Upper lobe of left lung (tissue), 6 donors: ENCODE results near the gene SUSD6. TPM values are rescaled to one million over a fixed set of nuclear protein-coding genes. Genes with fewer than 3 reads are reported as not detected.

ENCODE experiments used
- ATAC-seq, 2 donors: fragments of 200-7000 bp; cut with Tn5 transposase; one replicate each; pipeline ENCODE4 v1.9.1; 2022; ENCODE audit warnings: mild to moderate bottlenecking in 2 of 2, moderate library complexity in 2 of 2; ENCODE audit not compliant: low FRiP score in 2 of 2
- DNase-seq, 2 donors: peaks; one replicate each; pipeline ENCODE4 v3.0.0-alpha.2; 2019 to 2020
- H3K27ac ChIP-seq, 4 donors: fragments of 200-600 bp; sonication (generic); one replicate each; pipeline ENCODE4 v1.5.1; 2016 to 2019
- H3K27me3 ChIP-seq, 4 donors: fragments of 200-600 bp; sonication (generic); one replicate each; pipeline ENCODE4 v1.5.1; 2017 to 2019
- H3K36me3 ChIP-seq, 4 donors: fragments of 200-600 bp; sonication (generic); one replicate each; pipeline ENCODE4 v1.5.1; 2016 to 2019
- H3K4me1 ChIP-seq, 4 donors: fragments of 200-600 bp; sonication (generic); one replicate each; pipeline ENCODE4 v1.5.1; 2018 to 2019
- H3K4me3 ChIP-seq, 4 donors: fragments of 200-600 bp; sonication (generic); one replicate each; pipeline ENCODE4 v1.5.1; 2017 to 2019; ENCODE audit warnings: mild to moderate bottlenecking in 2 of 4, moderate library complexity in 1 of 4
- H3K9me3 ChIP-seq, 4 donors: fragments of 200-600 bp; sonication (generic); one replicate each; pipeline ENCODE4 v1.5.1; 2018 to 2019
- EP300 ChIP-seq, 4 donors: sonication (generic); formaldehyde crosslinking; IDR thresholded peaks; one replicate each; pipeline ENCODE4 v1.5.1; 2017; ENCODE audit warnings: antibody characterized with exemption in 4 of 4, control low read depth in 2 of 4
- POLR2A ChIP-seq, 4 donors: fragments of 450-650 bp; IDR thresholded peaks; one replicate each; pipeline ENCODE4 v1.5.1; 2016 to 2017; ENCODE audit warnings: antibody characterized with exemption in 4 of 4, mild to moderate bottlenecking in 2 of 4
- POLR2AphosphoS5 ChIP-seq, 2 donors: sonication (generic); formaldehyde crosslinking; IDR thresholded peaks; one replicate each; pipeline ENCODE4 v1.5.1; 2017; ENCODE audit warnings: antibody characterized with exemption in 2 of 2
- WGBS, 2 donors: methylation state at CpG; one replicate each; pipeline ENCODE4 v1.1.5; 2017 to 2018; 5-methylcytosine and 5-hydroxymethylcytosine counted together
- total RNA-seq, 6 donors: library from RNA; depleted of rRNA in 4 of 6; stranded (reverse); fragments of >200 nt in 4 of 6; gene quantifications; one replicate each; pipeline versions ENCODE4 v1.1.0 to v1.2.1, GENCODE V29; 2016 to 2021
- TF ChIP-seq, protein P1 (sequence below), 6 experiments: fragments of 450-650 bp in 4 of 6; fragments of 200-600 bp in 2 of 6; sonication (generic) in 2 of 6; IDR thresholded peaks; one replicate each; pipeline ENCODE4 v1.5.1; 2016 to 2019; ENCODE audit warnings: antibody characterized with exemption in 6 of 6
- donor health status: DM: no; HTN: no; CAD: no; lungs with moderate emphysema.
- donor health status: DM: no; HTN: yes; CAD: no; lungs with severe emphysema.

The SUSD6 gene
- total RNA-seq, 6 donors from 2014 or later: 63.4 to 90.4 (median 81.6) TPM

DNA sequence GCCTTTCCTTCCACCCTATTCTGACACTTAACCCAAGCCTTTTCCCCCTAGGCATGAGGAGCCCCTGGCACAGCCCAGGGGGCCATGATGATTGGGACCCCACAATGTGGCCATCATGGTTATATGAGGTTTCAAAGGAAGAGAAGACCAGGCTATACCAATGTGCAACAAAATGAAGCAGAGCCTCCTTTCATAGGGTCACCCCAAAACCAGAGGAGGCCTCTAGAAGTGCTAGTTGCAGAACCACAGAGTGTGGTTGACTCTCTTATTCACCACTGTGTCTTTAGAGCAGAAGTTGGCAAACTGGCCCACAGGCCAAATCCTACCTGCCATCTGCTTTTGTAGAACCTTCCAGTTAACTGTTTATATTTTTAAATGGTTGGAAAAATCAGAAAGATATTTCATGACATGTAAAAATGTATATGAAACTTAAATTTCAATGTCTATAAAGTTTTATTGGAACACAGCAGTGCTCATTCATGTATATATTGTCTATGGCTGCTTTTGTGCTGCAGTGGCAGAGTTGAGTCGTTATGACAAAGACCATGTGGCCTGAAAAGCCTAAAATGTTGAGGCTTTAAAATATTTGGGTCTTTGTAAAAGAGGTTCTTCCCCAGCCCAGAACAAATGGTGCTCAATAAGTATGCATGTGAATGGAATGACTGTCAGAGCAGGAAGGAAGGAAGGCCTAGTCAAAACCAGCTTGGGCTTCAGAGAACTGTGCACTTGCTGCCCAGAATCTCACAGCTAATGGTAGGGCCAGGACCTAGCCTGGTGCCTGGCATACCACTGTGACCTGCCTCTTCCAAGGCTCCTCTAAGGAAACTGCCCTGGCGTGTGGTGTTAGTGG lies 49.2 kb downstream of the SUSD6 start:
- peaks cover 63 to 100% (median 78%) of the 10 kb centered on the region in 4 donors for H3K4me1 ChIP-seq
- no peak overlapping the region for H3K4me3 ChIP-seq
- DNase-seq (no peak), ATAC-seq (no peak)
- H3K36me3 ChIP-seq: peaks cover 0 to 21% (median 2%) of the 10 kb centered on the region in 4 donors
- H3K27ac ChIP-seq: peak overlapping the region in 3 of 4 donors; percentile 75 to 80 (median 77)
- 79 to 80% methylated on average over 2 of the region's 2 CpGs for WGBS, 2 donors
- TF ChIP-seq EP300 (IDR thresholded peaks at IDR 0.05): no peak
- H3K27me3 ChIP-seq: no peaks in the 10 kb centered on the region
- H3K9me3 ChIP-seq: no peaks in the 10 kb centered on the region

GRCh38 chr14:69661194-69661537 lies 49.8 kb downstream of the SUSD6 start:
- H3K4me1 ChIP-seq: peaks cover 69 to 100% (median 78%) of the 10 kb centered on the region in 4 donors
- H3K27me3 ChIP-seq: no peaks in the 10 kb centered on the region
- H3K27ac ChIP-seq: peak overlapping the region; percentile 3 to 80 (median 40)
- H3K9me3 ChIP-seq: no peaks in the 10 kb centered on the region
- ATAC-seq (no peak), DNase-seq (no peak)
- no peak overlapping the region for H3K4me3 ChIP-seq
- TF ChIP-seq EP300 (IDR thresholded peaks at IDR 0.05) (no peak), POLR2AphosphoS5 (IDR thresholded peaks at IDR 0.05) (no peak), POLR2A (IDR thresholded peaks at IDR 0.05) (no peak)
- TF ChIP-seq, protein P1, sequence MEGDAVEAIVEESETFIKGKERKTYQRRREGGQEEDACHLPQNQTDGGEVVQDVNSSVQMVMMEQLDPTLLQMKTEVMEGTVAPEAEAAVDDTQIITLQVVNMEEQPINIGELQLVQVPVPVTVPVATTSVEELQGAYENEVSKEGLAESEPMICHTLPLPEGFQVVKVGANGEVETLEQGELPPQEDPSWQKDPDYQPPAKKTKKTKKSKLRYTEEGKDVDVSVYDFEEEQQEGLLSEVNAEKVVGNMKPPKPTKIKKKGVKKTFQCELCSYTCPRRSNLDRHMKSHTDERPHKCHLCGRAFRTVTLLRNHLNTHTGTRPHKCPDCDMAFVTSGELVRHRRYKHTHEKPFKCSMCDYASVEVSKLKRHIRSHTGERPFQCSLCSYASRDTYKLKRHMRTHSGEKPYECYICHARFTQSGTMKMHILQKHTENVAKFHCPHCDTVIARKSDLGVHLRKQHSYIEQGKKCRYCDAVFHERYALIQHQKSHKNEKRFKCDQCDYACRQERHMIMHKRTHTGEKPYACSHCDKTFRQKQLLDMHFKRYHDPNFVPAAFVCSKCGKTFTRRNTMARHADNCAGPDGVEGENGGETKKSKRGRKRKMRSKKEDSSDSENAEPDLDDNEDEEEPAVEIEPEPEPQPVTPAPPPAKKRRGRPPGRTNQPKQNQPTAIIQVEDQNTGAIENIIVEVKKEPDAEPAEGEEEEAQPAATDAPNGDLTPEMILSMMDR (IDR thresholded peaks at IDR 0.05): no peak
- peaks cover 0 to 21% (median 2%) of the 10 kb centered on the region in 4 donors for H3K36me3 ChIP-seq
- WGBS, 2 donors: 70 to 81% methylated on average over 1 of the region's 1 CpG

DNA sequence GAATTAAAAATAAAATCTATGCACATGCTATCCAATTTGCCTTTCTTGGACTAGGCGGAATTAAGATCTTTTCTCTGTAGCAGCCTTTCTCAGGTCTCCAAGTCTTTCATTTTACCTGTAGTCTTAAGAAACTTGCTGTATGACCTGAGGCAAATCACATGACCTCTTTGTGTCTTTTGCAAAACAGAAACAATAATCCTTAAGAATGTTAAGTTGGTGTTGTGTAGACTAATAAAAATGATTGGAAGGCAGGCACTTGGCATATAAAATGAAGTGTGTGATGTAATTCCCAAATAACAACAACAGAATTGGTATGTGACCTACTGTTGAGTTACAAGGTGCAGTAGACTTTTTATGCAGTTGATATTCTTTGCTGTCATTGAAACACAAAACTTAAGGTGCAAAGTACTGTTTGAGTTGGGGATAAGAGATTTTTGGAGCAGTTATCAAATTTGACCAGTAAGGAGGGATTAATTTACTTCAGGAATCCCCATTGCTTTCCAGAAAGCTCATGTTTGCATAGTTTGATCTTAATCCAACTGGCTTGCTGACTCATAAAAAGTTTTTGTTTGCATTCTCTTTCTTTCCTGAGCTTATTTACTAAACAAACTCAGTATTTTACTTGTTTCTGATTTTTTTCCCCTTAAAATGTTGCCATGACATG lies 51.4 kb downstream of the SUSD6 start:
- Histone ChIP-seq H3K36me3 (peaks cover 0 to 21% (median 2%) of the 10 kb centered on the region in 4 donors), H3K27me3 (no peaks in the 10 kb centered on the region), H3K27ac (peak overlapping the region; percentile 41 to 80 (median 72)), H3K4me3 (no peak overlapping the region), H3K9me3 (no peaks in the 10 kb centered on the region), H3K4me1 (peaks cover 78 to 98% (median 86%) of the 10 kb centered on the region in 4 donors)
- ATAC-seq (no peak), DNase-seq (no peak)
- TF ChIP-seq POLR2A (IDR thresholded peaks at IDR 0.05) (no peak), EP300 (IDR thresholded peaks at IDR 0.05) (no peak), POLR2AphosphoS5 (IDR thresholded peaks at IDR 0.05) (no peak)
- TF ChIP-seq, protein P1 (IDR thresholded peaks at IDR 0.05): no peak
- 88 to 93% methylated on average over 1 of the region's 1 CpG for WGBS, 2 donors

DNA sequence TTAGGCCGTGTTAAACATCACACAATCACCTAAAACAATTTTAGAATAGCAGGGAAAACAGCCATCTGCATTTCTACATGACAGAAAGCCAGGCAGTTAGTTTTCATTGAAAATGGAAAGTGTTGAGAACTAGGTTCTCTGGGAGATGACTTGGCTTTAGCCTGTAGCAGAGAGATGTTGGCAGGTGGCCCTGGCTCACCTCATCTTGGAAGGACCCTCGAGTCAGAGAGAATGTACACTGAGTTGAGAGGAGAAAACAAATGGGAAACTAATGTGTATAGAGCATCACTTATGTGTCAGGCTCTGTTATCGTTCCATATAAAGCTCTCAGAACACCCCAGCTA lies 51.9 kb downstream of the SUSD6 start:
- DNase-seq: peak in 1 of 2 donors; percentile 53
- Histone ChIP-seq H3K4me3 (no peak overlapping the region), H3K9me3 (no peaks in the 10 kb centered on the region), H3K36me3 (peaks cover 0 to 21% (median 2%) of the 10 kb centered on the region in 4 donors), H3K27me3 (no peaks in the 10 kb centered on the region), H3K27ac (peak overlapping the region; percentile 41 to 80 (median 72)), H3K4me1 (peaks cover 76 to 98% (median 84%) of the 10 kb centered on the region in 4 donors)
- ATAC-seq: peak in 1 of 2 donors; percentile 21
- 51 to 52% methylated on average over 3 of the region's 3 CpGs for WGBS, 2 donors
- TF ChIP-seq POLR2AphosphoS5 (IDR thresholded peaks at IDR 0.05): no peak
- TF ChIP-seq, protein P1 (IDR thresholded peaks at IDR 0.05): no peak

- Histone ChIP-seq H3K27ac (peak overlapping the region; percentile 41 to 80 (median 72)), H3K4me3 (no peak overlapping the region), H3K27me3 (no peaks in the 10 kb centered on the region), H3K36me3 (peaks cover 0 to 15% (median 2%) of the 10 kb centered on the region in 4 donors), H3K4me1 (peaks cover 71 to 92% (median 79%) of the 10 kb centered on the region in 4 donors), H3K9me3 (no peaks in the 10 kb centered on the region)
- ATAC-seq (no peak), DNase-seq (no peak)
- TF ChIP-seq POLR2AphosphoS5 (IDR thresholded peaks at IDR 0.05) (peak; percentile 14 to 45), EP300 (IDR thresholded peaks at IDR 0.05) (peak in 1 of 4 donors; percentile 24), POLR2A (IDR thresholded peaks at IDR 0.05) (no peak)
- TF ChIP-seq, protein P1 (IDR thresholded peaks at IDR 0.05): no peak
- WGBS, 2 donors: 55 to 56% methylated on average over 4 of the region's 4 CpGs
Observed at GRCh38 chr14:69664265-69664664, 52.9 kb downstream of the SUSD6 start.
